ENCODE measurements around the gene KRTAP19-8. TPM values are rescaled to one million over a fixed set of nuclear protein-coding genes. Genes with fewer than 3 reads are reported as not detected.

KRTAP19-8 gene
- total RNA-seq, 1 experiment from 2014 or later, result not detected

GRCh38 chr21:31012133-31013089, 25.9 kb downstream of the KRTAP19-8 start:
- DNase-seq (ENCODE audit: low spot score), result no peak

- no peak for DNase-seq (ENCODE audit: low spot score)
Observed at GRCh38 chr21:31011412-31011811, 26.9 kb downstream of the KRTAP19-8 start.

GRCh38 chr21:31008355-31008754, 29.9 kb downstream of the KRTAP19-8 start:
- no peak for DNase-seq (ENCODE audit: low spot score)

- no peak for DNase-seq (ENCODE audit: low spot score)
Observed at GRCh38 chr21:31005019-31005418, 33.3 kb downstream of the KRTAP19-8 start.

GRCh38 chr21:31003471-31003870, 34.8 kb downstream of the KRTAP19-8 start:
- no peak for DNase-seq (ENCODE audit: low spot score)

- no peak for DNase-seq (ENCODE audit: low spot score)
Observed at GRCh38 chr21:30997541-30997940, 40.7 kb downstream of the KRTAP19-8 start.

GRCh38 chr21:30996728-30997127, 41.5 kb downstream of the KRTAP19-8 start:
- no peak for DNase-seq (ENCODE audit: low spot score)

GRCh38 chr21:30994932-30995331, 43.3 kb downstream of the KRTAP19-8 start:
- no peak for DNase-seq (ENCODE audit: low spot score)

GRCh38 chr21:30990514-30991262, 47.6 kb downstream of the KRTAP19-8 start:
- DNase-seq (ENCODE audit: low spot score), result no peak

- no peak for DNase-seq (ENCODE audit: low spot score)
Observed at GRCh38 chr21:30988706-30989105, 49.6 kb downstream of the KRTAP19-8 start.

Other genes starting within 250 kb of the KRTAP19-8 start
- not detected in 2 replicates for gene KRTAP8-1, start 225.2 kb downstream of the KRTAP19-8 start, total RNA-seq (2014; rRNA removed; shearing (Covaris generic))
- not detected in 2 replicates for gene KRTAP7-1, start 208.7 kb downstream of the KRTAP19-8 start, total RNA-seq (2014; rRNA removed; shearing (Covaris generic))
- gene KRTAP11-1, start 156.9 kb downstream of the KRTAP19-8 start, total RNA-seq (2014; rRNA removed; shearing (Covaris generic)), result not detected in 2 replicates

Measured in H4 (cell line).